Parathyroid adenoma (tissue), 2 donors: ENCODE data around the gene EPB41.

Source experiments
- H2AFZ ChIP-seq: fragments of 300-600 bp; sonication (generic); one replicate; pipeline ENCODE4 v1.7.0; 2017; ENCODE audit warnings: antibody characterized with exemption, mild to moderate bottlenecking
- H3K27ac ChIP-seq: fragments of 300-600 bp; sonication (generic); one replicate; pipeline ENCODE4 v1.7.0; 2017
- H3K27me3 ChIP-seq: fragments of 300-600 bp; sonication (generic); one replicate; pipeline ENCODE4 v1.7.0; 2017; ENCODE audit warnings: low read length; ENCODE audit not compliant: control insufficient read depth, insufficient read depth
- H3K36me3 ChIP-seq: fragments of 300-600 bp; sonication (generic); one replicate; pipeline ENCODE4 v1.7.0; 2017; ENCODE audit warnings: low read length; ENCODE audit not compliant: control insufficient read depth, insufficient read depth
- H3K4me1 ChIP-seq: fragments of 300-600 bp; sonication (generic); one replicate; pipeline ENCODE4 v1.7.0; 2017; ENCODE audit warnings: control low read depth
- H3K4me2 ChIP-seq: fragments of 300-600 bp; sonication (generic); one replicate; pipeline ENCODE4 v1.7.0; 2017; ENCODE audit warnings: low read length
- H3K4me3 ChIP-seq: fragments of 300-600 bp; sonication (generic); one replicate; pipeline ENCODE4 v1.7.0; 2017; ENCODE audit warnings: low read depth, low read length
- H3K79me2 ChIP-seq: fragments of 300-600 bp; sonication (generic); one replicate; pipeline ENCODE4 v1.7.0; 2017; ENCODE audit warnings: control low read depth
- H3K9ac ChIP-seq: fragments of 300-600 bp; sonication (generic); one replicate; pipeline ENCODE4 v1.7.0; 2017; ENCODE audit warnings: mild to moderate bottlenecking
- H3K9me3 ChIP-seq: fragments of 300-600 bp; sonication (generic); one replicate; pipeline ENCODE4 v1.7.0; 2017; ENCODE audit warnings: low read length; ENCODE audit not compliant: control insufficient read depth
- CTCF ChIP-seq: fragments of 300-600 bp; sonication (generic); IDR thresholded peaks from one replicate; pipeline ENCODE4 v1.7.0; 2017; ENCODE audit warnings: antibody characterized with exemption, mild to moderate bottlenecking
- donor health status: primary hyperparathyroidism.

EPB41 gene

GRCh38 chr1:29124366-29125236, 210.2 kb downstream of the EPB41 start:
- TF ChIP-seq CTCF = peak; percentile 75
- Histone ChIP-seq H2AFZ (peak overlapping the region; percentile 74), H3K4me3 (peak overlapping the region; percentile 81), H3K4me1 (no peaks in the 10 kb centered on the region), H3K27me3 (no peaks in the 10 kb centered on the region), H3K36me3 (no peaks in the 10 kb centered on the region), H3K27ac (peak overlapping the region; percentile 95), H3K9ac (peak overlapping the region; percentile 53), H3K9me3 (no peaks in the 10 kb centered on the region), H3K79me2 (no peaks in the 10 kb centered on the region), H3K4me2 (peak overlapping the region; percentile 98)

- H3K4me2 ChIP-seq = peak overlapping the region; percentile 98
- no peaks in the 10 kb centered on the region for H3K79me2 ChIP-seq
- H3K27me3 ChIP-seq = no peaks in the 10 kb centered on the region
- peak overlapping the region; percentile 95 for H3K27ac ChIP-seq
- H3K9ac ChIP-seq = peak overlapping the region; percentile 35
- no peaks in the 10 kb centered on the region for H3K4me1 ChIP-seq
- no peaks in the 10 kb centered on the region for H3K9me3 ChIP-seq
- H3K36me3 ChIP-seq = no peaks in the 10 kb centered on the region
- peak overlapping the region; percentile 74 for H2AFZ ChIP-seq
- no peak for TF ChIP-seq CTCF
- H3K4me3 ChIP-seq = peak overlapping the region; percentile 81
Measured at GRCh38 chr1:29125237-29125641, 210.9 kb downstream of the EPB41 start.

GRCh38 chr1:29125788-29126187, 211.4 kb downstream of the EPB41 start:
- H3K79me2 ChIP-seq = no peaks in the 10 kb centered on the region
- TF ChIP-seq CTCF = no peak
- no peak overlapping the region for H3K9ac ChIP-seq
- no peak overlapping the region for H3K27ac ChIP-seq
- H3K4me2 ChIP-seq = no peak overlapping the region
- no peak overlapping the region for H3K4me3 ChIP-seq
- H3K9me3 ChIP-seq = no peaks in the 10 kb centered on the region
- no peaks in the 10 kb centered on the region for H3K4me1 ChIP-seq
- H2AFZ ChIP-seq = no peak overlapping the region
- no peaks in the 10 kb centered on the region for H3K36me3 ChIP-seq
- H3K27me3 ChIP-seq = no peaks in the 10 kb centered on the region

GRCh38 chr1:29126198-29126597, 211.8 kb downstream of the EPB41 start:
- H3K27ac ChIP-seq = no peak overlapping the region
- no peaks in the 10 kb centered on the region for H3K9me3 ChIP-seq
- no peak overlapping the region for H3K4me2 ChIP-seq
- no peak for TF ChIP-seq CTCF
- H3K9ac ChIP-seq = no peak overlapping the region
- H3K36me3 ChIP-seq = no peaks in the 10 kb centered on the region
- no peak overlapping the region for H3K4me3 ChIP-seq
- no peak overlapping the region for H2AFZ ChIP-seq
- no peaks in the 10 kb centered on the region for H3K79me2 ChIP-seq
- H3K4me1 ChIP-seq = no peaks in the 10 kb centered on the region
- H3K27me3 ChIP-seq = no peaks in the 10 kb centered on the region

- Histone ChIP-seq H3K4me1 (no peaks in the 10 kb centered on the region), H3K4me3 (no peak overlapping the region), H3K9ac (no peak overlapping the region), H3K27me3 (no peaks in the 10 kb centered on the region), H2AFZ (no peak overlapping the region), H3K27ac (no peak overlapping the region), H3K4me2 (no peak overlapping the region), H3K9me3 (no peaks in the 10 kb centered on the region), H3K79me2 (no peaks in the 10 kb centered on the region), H3K36me3 (no peaks in the 10 kb centered on the region)
- TF ChIP-seq CTCF = no peak
Measured at GRCh38 chr1:29128739-29129138, 214.4 kb downstream of the EPB41 start.
